HTR-8/SVneo (cell line): Measurements from ENCODE around the gene NLRX1.
"Not testable (repeated sequence)": the region's sequence is repeated elsewhere in the genome, so short reads cannot be mapped to it uniquely, and the experiment has no call there.

Experiments
- DNase-seq: peaks from one replicate; pipeline ENCODE4 v3.0.0; 2011; ENCODE audit warnings: low spot score, mixed read lengths; ENCODE audit not compliant: insufficient read length
- FAIRE-seq: peaks from 2 replicates; lab custom pipeline; 2011; peaks lifted over from hg19 to GRCh38; lab: Jason Lieb, UNC

Gene NLRX1

DNA sequence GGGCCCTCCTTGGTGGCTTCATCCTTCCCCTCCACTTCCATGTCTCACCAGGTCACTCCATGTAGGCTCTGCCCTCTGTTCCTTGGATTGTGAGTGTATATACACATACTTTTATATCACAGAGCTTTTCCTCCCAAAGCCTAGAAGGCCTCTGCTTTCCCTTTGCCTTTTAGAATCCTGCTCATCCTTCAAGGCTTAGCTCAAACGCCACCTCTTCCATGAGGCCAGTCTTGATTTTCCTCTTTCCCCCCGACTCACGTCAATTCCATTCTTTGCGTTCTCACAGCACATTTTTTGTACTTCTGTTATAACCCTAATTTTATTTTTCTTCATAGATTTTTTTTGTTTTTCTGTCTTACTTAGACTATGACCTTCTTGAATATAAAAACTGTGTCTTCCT lies 15.9 kb upstream of the NLRX1 start:
- DNase-seq (no peak), FAIRE-seq (no peak)

GRCh38 chr11:119153049-119153818 lies 15.3 kb upstream of the NLRX1 start:
- FAIRE-seq (no peak), DNase-seq (no peak)

DNA sequence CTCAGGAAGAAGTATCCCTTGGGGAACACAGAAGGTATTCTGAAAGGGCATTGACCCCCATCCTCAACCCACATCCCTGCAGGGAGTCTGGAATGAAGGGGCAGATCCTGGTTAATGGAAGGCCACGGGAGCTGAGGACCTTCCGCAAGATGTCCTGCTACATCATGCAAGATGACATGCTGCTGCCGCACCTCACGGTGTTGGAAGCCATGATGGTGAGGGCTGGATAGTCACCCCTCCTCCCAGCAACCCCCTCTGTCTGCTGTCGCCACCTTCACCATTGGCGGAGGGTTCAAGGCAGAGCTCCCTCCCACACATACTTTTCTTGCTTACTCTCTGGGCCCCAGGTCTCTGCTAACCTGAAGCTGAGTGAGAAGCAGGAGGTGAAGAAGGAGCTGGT lies 14.3 kb upstream of the NLRX1 start:
- DNase-seq (no peak), FAIRE-seq (peak; percentile 33)

- DNase-seq = peak; percentile 46
- peak; percentile 26 for FAIRE-seq
Measured at GRCh38 chr11:119155733-119156492, 12.6 kb upstream of the NLRX1 start.

GRCh38 chr11:119156496-119156895 lies 12.0 kb upstream of the NLRX1 start:
- FAIRE-seq (no peak), DNase-seq (no peak)

- DNase-seq (no peak), FAIRE-seq (no peak)
Measured at GRCh38 chr11:119157063-119157462, 11.5 kb upstream of the NLRX1 start.

DNA sequence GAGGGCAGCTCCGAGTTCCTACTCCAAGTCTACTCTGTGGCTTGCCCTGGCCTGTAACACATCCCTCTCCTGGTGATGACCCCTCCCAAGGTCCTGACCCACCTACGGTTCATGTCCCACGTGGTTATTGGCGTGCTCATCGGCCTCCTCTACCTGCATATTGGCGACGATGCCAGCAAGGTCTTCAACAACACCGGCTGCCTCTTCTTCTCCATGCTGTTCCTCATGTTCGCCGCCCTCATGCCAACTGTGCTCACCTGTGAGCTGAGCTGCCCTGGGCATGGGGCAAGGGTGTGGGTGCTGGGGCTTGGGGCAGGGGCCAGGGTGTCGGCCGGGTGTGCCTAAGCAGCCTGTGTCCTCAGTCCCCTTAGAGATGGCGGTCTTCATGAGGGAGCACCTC lies 10.1 kb upstream of the NLRX1 start:
- DNase-seq (no peak), FAIRE-seq (peak; percentile 26)

DNA sequence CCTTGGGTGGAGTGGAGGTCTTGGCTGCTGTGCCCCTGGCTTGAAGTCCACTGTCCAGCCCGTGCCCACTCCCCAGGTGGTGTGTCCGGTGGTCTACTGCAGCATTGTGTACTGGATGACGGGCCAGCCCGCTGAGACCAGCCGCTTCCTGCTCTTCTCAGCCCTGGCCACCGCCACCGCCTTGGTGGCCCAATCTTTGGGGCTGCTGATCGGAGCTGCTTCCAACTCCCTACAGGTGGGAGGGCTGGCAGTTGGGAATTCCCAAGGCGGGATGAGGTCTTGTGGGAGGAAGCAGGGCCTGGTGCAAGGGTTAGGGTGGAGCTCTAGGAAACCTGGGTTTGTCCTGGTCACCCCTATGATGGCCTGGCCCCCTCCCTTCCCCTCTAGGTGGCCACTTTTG lies 8.4 kb upstream of the NLRX1 start:
- FAIRE-seq = no peak
- DNase-seq = no peak

DNA sequence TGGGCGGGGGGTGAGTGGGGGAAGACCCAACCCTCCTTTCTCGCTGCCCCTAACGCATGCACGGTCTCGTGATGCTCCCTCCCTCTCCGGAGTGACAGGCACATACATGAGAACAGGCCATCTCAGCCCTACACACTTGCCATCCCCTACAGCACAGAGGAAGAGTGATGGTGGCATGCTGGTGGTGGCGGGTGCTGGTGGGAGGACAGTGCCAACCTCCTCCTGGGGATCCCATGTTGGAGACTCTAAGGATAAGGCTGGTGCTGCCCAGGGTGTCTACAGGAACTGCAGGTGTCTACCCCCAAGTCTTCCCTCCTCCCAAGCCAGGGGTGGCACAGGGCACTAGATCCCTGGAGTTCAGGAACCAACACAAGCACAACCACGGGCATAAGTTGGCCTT lies 6.7 kb upstream of the NLRX1 start:
- peak; percentile 16 for FAIRE-seq
- no peak for DNase-seq

DNA sequence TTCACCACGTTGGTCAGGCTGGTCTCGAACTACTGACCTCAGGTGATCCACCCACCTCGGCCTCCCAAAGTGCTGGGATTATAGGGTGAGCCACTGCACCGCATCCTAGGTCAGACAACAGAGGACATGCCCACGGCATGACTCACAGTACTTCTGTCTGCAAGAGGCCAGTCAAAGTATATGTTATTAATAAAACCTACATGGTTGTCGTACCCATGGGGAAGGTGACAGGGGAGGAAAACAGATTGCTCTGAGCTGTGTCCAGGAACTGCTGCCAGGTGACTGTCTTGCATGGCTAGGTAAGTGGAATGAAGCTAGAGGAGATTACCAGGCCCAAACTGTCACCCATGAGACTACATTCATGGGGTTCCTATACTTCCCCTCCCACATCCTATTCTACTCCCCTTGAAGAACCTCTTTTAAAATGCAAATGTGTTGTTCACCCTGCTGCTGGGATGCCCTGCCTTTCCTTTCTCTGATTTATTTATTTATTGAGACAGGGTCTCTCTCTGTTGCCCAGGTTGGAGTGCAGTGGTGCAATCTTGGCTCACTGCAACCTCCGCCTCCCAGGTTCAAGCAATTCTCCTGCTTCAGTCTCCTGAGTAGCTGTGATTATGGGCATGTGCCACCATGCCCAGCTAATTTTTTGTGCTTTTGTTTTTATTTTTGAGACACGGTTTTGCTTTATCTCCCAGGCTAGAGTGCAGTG lies 2.0 kb upstream of the NLRX1 start:
- DNase-seq (peak; percentile 72), FAIRE-seq (no peak)

DNA sequence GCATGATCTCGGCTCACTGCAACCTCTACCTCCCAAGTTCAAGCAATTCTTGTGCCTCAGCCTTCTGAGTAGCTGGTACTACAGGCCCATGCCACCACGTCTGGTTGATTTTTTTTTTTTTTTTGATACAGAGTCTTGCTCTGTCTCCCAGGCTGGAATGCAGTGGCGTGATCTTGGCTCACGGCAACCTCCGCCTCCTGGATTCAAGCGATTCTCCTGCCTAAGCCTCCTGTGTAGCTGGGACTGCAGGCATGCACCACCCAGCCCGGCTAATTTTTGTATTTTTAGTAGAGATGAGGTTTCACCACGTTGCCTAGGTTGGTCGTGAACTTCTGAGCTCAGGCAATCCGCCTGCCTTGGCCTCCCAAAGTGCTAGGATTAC lies 1.5 kb upstream of the NLRX1 start:
- DNase-seq, FAIRE-seq: not testable (repeated sequence)

- no peak for DNase-seq
Measured at GRCh38 chr11:119167933-119168332, 592 bp upstream of the NLRX1 start.

DNA sequence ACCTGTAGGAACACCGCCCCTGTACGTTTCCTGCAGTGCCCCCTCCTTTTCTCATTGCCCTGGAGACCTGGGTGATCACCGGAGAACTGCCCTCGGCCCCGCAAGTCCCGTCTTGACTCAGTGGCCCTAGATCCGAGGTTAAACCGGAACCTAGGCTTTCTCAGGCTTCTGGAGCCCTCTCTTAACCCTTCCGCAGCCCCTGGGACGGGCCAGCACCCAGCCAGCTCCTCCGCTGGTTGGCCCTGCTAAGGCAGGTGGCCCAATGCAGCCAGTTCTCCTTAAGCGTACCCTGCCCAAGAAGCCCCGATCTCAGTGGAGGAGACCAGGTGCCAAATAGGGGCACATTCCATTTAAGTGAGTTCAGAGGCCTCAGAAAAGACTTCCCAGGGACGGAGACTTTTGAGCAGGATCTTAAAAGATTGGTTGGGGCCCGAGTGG lies 776 bp downstream of the NLRX1 start:
- FAIRE-seq (no peak), DNase-seq (peak; percentile 48)

More at GRCh38 chr11:119167933-119168332, 592 bp upstream of the NLRX1 start:
- FAIRE-seq = no peak

DNA sequence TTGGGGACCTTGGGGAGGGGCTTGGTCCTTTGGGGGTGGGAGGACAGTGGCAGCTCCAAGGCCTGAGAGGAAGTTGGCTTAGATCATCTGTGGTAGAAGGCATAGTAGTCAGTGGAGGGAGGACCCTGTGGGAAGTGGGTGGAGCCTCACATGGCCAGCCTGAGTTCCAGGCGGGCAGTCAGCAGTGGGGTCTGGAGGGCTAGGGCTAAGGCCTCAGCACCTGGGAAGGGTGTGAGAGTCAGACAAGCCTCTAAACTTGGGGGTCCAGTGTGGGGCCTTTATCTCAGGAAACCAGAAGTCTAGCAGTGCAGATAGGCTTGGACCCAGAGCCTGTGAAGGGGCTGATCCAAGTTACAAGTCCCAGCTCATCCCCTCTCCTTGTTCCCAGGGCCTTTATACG lies 4.0 kb downstream of the NLRX1 start:
- FAIRE-seq (no peak), DNase-seq (no peak)

DNA sequence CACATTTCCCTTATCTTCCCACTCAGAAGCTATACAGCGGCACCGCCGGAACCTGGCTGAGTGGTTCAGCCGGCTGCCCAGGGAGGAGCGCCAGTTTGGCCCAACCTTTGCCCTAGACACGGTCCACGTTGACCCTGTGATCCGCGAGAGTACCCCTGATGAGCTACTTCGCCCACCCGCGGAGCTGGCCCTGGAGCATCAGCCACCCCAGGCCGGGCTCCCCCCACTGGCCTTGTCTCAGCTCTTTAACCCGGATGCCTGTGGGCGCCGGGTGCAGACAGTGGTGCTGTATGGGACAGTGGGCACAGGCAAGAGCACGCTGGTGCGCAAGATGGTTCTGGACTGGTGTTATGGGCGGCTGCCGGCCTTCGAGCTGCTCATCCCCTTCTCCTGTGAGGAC lies 4.9 kb downstream of the NLRX1 start:
- no peak for DNase-seq
- no peak for FAIRE-seq

DNA sequence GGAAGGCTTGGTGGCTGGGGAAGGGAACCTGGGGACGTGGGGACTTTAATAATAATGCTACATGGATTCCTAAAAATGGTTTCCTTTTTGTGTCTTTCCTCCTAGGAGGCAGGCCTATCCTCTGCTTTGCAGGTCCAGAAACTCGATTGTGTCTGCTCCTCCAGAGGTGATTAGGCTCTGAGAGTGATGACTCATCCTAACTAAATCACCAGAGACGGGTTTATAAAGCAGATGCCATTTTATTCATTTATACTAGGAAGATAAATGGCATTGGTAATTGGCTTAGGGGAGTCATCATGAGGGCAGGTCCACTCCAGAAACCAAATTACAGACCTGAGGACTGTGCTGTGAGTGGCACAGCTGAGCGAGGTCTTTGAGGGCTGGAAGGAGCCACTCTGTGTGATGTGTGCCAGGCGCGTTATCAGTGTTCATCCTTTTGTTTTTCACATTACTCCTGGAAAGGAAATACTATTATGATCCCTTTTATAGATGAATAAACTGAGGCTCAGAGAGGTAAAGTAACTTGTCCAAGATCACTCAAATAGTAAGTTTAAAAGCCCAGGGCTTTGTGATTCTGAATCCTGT lies 7.1 kb downstream of the NLRX1 start:
- FAIRE-seq = no peak
- DNase-seq = peak; percentile 41

DNA sequence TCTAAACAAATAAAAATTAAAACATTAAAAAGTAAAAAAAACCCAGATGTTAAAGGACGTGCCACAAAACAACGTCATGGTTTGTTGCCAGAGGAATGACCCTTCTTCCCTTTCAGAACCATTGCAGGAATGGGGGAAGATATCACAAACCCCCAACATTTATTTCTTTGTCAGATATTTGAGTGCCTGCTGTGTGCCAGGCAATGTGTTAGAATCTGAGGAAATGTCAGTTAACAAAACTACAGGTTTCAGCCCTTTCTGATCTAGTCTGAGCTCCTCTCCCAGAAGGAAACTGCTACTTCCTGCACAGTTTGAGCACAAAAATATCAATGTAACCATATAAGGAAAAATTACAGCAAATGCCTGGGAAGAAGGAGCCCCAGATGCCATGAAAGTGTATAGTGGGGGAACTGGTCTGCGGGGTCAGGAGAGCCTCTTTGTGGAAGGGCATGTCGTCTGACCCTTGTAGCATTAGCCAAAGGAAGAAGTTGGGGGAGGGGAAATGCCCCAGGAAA lies 9.7 kb downstream of the NLRX1 start:
- FAIRE-seq = no peak
- DNase-seq = no peak

GRCh38 chr11:119179342-119179741 lies 10.8 kb downstream of the NLRX1 start:
- DNase-seq (no peak), FAIRE-seq (no peak)

DNA sequence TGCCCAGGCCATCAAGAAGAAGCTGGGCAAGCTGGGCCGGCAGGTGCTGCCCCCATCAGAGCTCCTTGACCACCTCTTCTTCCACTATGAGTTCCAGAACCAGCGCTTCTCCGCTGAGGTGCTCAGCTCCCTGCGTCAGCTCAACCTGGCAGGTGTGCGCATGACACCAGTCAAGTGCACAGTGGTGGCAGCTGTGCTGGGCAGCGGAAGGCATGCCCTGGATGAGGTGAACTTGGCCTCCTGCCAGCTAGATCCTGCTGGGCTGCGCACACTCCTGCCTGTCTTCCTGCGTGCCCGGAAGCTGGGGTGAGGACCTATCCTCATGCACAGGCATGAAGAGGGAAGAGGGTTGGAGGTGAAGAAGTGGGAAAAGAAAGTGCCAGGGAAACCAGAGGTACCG lies 11.5 kb downstream of the NLRX1 start:
- DNase-seq (no peak), FAIRE-seq (no peak)
